Calu3 (cell line): ENCODE measurements around the gene METTL24. TPM values are rescaled to one million over a fixed set of nuclear protein-coding genes. Genes with fewer than 3 reads are reported as not detected.

Experiments used
- BruUV-seq: library from RNA; stranded (reverse); fragments of 400-500 nt; replicated peaks from 2 replicates; lab custom pipeline; 2021; lab: Mats Ljungman, UMichigan
- CTCF ChIA-PET: fragments of 300-600 bp; sonication (Branson Sonifier 250); formaldehyde crosslinking; loops from one replicate; lab custom pipeline; 2022; ENCODE audit warnings: antibody characterized with exemption; lab: Charles Lee
- DNase-seq: peaks from one replicate; pipeline ENCODE4 v3.0.0; 2022
- H3K27ac Mint-ChIP-seq: one replicate; pipeline ENCODE4 v1.8.0; 2022; ENCODE audit warnings: mixed read lengths; ENCODE audit not compliant: unreplicated experiment
- H3K27me3 Mint-ChIP-seq: one replicate; pipeline ENCODE4 v1.8.0; 2022; ENCODE audit warnings: mixed read lengths; ENCODE audit not compliant: unreplicated experiment
- H3K36me3 Mint-ChIP-seq: one replicate; pipeline ENCODE4 v1.8.0; 2022; ENCODE audit warnings: mild to moderate bottlenecking, moderate library complexity, mixed read lengths; ENCODE audit not compliant: insufficient read depth, unreplicated experiment
- H3K4me1 Mint-ChIP-seq: one replicate; pipeline ENCODE4 v1.8.0; 2022; ENCODE audit warnings: mild to moderate bottlenecking, low read depth, mixed read lengths; ENCODE audit not compliant: unreplicated experiment
- H3K4me3 Mint-ChIP-seq: one replicate; pipeline ENCODE4 v1.8.0; 2022; ENCODE audit warnings: mild to moderate bottlenecking, low read depth, moderate library complexity, mixed read lengths; ENCODE audit not compliant: unreplicated experiment
- H3K9me3 Mint-ChIP-seq: one replicate; pipeline ENCODE4 v1.8.0; 2022; ENCODE audit warnings: low read depth, mixed read lengths; ENCODE audit not compliant: unreplicated experiment
- CTCF ChIP-seq: fragments of 200-600 bp; IDR thresholded peaks from one replicate; pipeline ENCODE4 v1.8.0; 2022; ENCODE audit warnings: antibody characterized with exemption; ENCODE audit not compliant: unreplicated experiment
- intact Hi-C: fragments of 100-400 bp; cut with micrococcal nuclease; formaldehyde crosslinking; loops from one replicate; pipeline ENCODE4 v1.10.0; 2022; ENCODE audit not compliant: unreplicated experiment
- total RNA-seq: library from RNA; stranded (reverse); gene quantifications from 2 replicates; pipeline ENCODE4 v1.2.3, GENCODE V29; 2022

Gene METTL24
- total RNA-seq, 1 experiment from 2014 or later = not detected

DNA sequence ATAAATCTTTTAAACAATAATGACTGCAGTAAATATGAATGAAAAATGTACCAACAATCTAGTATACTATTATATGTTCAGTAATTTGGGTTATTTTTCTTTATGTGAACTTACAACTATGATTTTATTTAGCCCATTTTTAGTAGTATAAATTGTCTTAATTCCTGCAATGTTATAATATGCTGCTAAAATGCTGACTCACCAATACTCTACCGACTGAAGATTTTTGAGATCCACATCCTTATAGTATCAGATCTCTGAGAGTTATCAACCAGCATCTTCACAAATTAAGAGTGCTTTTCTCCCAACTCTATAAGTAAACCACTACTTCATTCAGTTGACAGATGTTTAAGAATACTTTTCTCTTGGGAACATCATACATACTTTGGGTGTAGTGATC lies 161.3 kb downstream of the METTL24 start:
- Mint-ChIP-seq H3K4me3 (no peak overlapping the region), H3K27me3 (no peaks in the 10 kb centered on the region), H3K36me3 (no peaks in the 10 kb centered on the region), H3K9me3 (no peaks in the 10 kb centered on the region), H3K27ac (no peak overlapping the region), H3K4me1 (no peaks in the 10 kb centered on the region)
- TF ChIP-seq CTCF = no peak
- no TSS peak for BruUV-seq
- DNase-seq = no peak
- CTCF ChIA-PET = no interaction called here
- intact Hi-C loops = no loop called here

GRCh38 chr6:110195639-110196038 lies 162.5 kb downstream of the METTL24 start:
- H3K4me1 Mint-ChIP-seq = no peaks in the 10 kb centered on the region
- no peaks in the 10 kb centered on the region for H3K36me3 Mint-ChIP-seq
- H3K27ac Mint-ChIP-seq = no peak overlapping the region
- intact Hi-C loops = no loop called here
- no peaks in the 10 kb centered on the region for H3K27me3 Mint-ChIP-seq
- CTCF ChIA-PET = interaction anchor here (0.6 kb wide), 1 partner anchor 9 kb away, joined by 5 read pairs; no protein-coding TSS in a partner anchor
- no peak for TF ChIP-seq CTCF
- no peaks in the 10 kb centered on the region for H3K9me3 Mint-ChIP-seq
- H3K4me3 Mint-ChIP-seq = no peak overlapping the region
- no peak for DNase-seq
- BruUV-seq = no TSS peak

Other genes starting within 250 kb of the METTL24 start
- 11.3 and 12.7 TPM in 2 replicates for gene WASF1, start 178.7 kb downstream of the METTL24 start, total RNA-seq
- gene CDC40, start 177.9 kb downstream of the METTL24 start, total RNA-seq = 22.7 and 24.5 TPM in 2 replicates
- 1.6 and 3.1 TPM in 2 replicates for gene DDO, start 57.2 kb upstream of the METTL24 start, total RNA-seq
- gene SLC22A16, start 118.3 kb upstream of the METTL24 start, total RNA-seq = not detected in 2 replicates